Measurements from ENCODE around the gene HSPA9. TPM values are rescaled to one million over a fixed set of nuclear protein-coding genes. Genes with fewer than 3 reads are reported as not detected.

HSPA9 gene
- total RNA-seq, 1 experiment from 2014 or later: 537 TPM

DNA sequence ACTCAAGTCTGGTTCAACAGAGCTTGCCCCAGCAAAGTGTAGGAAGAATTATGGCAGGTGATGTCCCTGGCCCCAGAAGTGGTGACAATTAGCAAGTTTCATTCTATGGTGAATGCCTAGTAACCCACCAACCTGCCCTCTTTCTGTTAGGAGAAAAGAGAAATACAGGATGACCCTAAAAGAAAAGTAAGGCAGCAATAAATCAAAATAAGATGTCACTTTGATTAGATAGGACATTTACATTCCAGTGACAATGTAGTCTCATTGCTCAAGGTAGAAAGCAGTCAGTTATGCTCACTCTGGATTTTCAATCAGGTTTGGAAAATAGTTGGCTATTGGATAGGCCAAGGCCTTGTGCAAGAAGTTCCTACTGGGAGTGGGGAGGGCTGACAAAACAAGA is 5.6 kb upstream of the HSPA9 start:
- CTCF ChIA-PET: no interaction called here
- intact Hi-C loops (cut with micrococcal nuclease; ENCODE audit: unreplicated experiment): no loop called here
- TF ChIP-seq, protein P1, sequence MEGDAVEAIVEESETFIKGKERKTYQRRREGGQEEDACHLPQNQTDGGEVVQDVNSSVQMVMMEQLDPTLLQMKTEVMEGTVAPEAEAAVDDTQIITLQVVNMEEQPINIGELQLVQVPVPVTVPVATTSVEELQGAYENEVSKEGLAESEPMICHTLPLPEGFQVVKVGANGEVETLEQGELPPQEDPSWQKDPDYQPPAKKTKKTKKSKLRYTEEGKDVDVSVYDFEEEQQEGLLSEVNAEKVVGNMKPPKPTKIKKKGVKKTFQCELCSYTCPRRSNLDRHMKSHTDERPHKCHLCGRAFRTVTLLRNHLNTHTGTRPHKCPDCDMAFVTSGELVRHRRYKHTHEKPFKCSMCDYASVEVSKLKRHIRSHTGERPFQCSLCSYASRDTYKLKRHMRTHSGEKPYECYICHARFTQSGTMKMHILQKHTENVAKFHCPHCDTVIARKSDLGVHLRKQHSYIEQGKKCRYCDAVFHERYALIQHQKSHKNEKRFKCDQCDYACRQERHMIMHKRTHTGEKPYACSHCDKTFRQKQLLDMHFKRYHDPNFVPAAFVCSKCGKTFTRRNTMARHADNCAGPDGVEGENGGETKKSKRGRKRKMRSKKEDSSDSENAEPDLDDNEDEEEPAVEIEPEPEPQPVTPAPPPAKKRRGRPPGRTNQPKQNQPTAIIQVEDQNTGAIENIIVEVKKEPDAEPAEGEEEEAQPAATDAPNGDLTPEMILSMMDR (IDR thresholded peaks at IDR 0.05; ENCODE audit: insufficient read depth in 1 of 2, low read depth in 1 of 2, low read length in 1 of 2, severe bottlenecking in 1 of 2, unreplicated experiment in 1 of 2): no peak
- Mint-ChIP-seq H3K27me3 (ENCODE audit: insufficient read depth, unreplicated experiment) (no peaks in the 10 kb centered on the region), H3K4me3 (ENCODE audit: unreplicated experiment) (no peak overlapping the region), H3K27ac (ENCODE audit: unreplicated experiment) (no peak overlapping the region), H3K9me3 (ENCODE audit: unreplicated experiment) (no peaks in the 10 kb centered on the region), H3K4me1 (ENCODE audit: low read depth, unreplicated experiment) (peaks cover 6% of the 10 kb centered on the region), H3K36me3 (ENCODE audit: insufficient read depth, unreplicated experiment) (peaks cover 4% of the 10 kb centered on the region)
- Histone ChIP-seq H3K9me3 (no peaks in the 10 kb centered on the region), H3K27me3 (replicated peaks; ENCODE audit: control insufficient read depth, insufficient read depth, low read length) (no peaks in the 10 kb centered on the region), H3K4me3 (ENCODE audit: low read depth, low read length) (no peak overlapping the region), H3K36me3 (ENCODE audit: control insufficient read depth, insufficient read depth, low read length) (no peaks in the 10 kb centered on the region), H3K4me1 (peaks cover 8% of the 10 kb centered on the region)
- DNase-seq: no peak
- POLR2A ChIA-PET: no interaction called here
- BruUV-seq (replicated peaks): no TSS peak

DNA sequence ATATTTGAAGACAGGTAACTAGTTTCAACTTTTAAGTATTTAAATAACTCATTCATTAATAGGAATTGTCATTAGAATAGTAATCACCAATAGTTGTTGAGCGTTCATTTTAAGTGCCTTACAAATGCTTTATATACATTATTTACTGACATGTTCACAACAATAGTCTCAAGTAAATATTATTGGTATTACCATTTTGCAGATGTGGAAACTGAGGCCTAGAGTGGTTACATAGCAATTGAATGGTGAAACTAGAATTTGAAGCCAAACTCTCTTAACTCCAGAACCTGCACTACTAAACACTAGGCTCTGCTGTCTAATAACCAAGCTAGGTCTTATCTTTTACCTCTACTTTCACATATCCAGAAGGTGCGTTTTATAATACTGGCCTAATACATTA is 4.8 kb upstream of the HSPA9 start:
- ChIA-PET POLR2A (no interaction called here), CTCF (interaction anchor here (0.9 to 1.4 kb wide), 8 partner anchors 12 to 683 kb away, joined by 3 to 8 read pairs (median 4); partner anchors contain the start of gene CTNNA1)
- no peak overlapping the region for H3K27ac Mint-ChIP-seq (ENCODE audit: unreplicated experiment)
- Histone ChIP-seq H3K27me3 (replicated peaks; ENCODE audit: control insufficient read depth, insufficient read depth, low read length) (no peaks in the 10 kb centered on the region), H3K9me3 (no peaks in the 10 kb centered on the region), H3K4me3 (ENCODE audit: low read depth, low read length) (no peak overlapping the region), H3K4me1 (peaks cover 8% of the 10 kb centered on the region), H3K36me3 (ENCODE audit: control insufficient read depth, insufficient read depth, low read length) (no peaks in the 10 kb centered on the region)
- peaks cover 11% of the 10 kb centered on the region for H3K36me3 Mint-ChIP-seq (ENCODE audit: insufficient read depth, unreplicated experiment)
- H3K9me3 Mint-ChIP-seq (ENCODE audit: unreplicated experiment): no peaks in the 10 kb centered on the region
- TF ChIP-seq, protein P1 (IDR thresholded peaks at IDR 0.05; ENCODE audit: insufficient read depth in 1 of 2, low read depth in 1 of 2, low read length in 1 of 2, severe bottlenecking in 1 of 2, unreplicated experiment in 1 of 2): no peak
- no peak overlapping the region for H3K4me3 Mint-ChIP-seq (ENCODE audit: unreplicated experiment)
- peaks cover 6% of the 10 kb centered on the region for H3K4me1 Mint-ChIP-seq (ENCODE audit: low read depth, unreplicated experiment)
- no TSS peak for BruUV-seq (replicated peaks)
- H3K27me3 Mint-ChIP-seq (ENCODE audit: insufficient read depth, unreplicated experiment): no peaks in the 10 kb centered on the region
- no peak for DNase-seq
- intact Hi-C loops (cut with micrococcal nuclease; ENCODE audit: unreplicated experiment): no loop called here

DNA sequence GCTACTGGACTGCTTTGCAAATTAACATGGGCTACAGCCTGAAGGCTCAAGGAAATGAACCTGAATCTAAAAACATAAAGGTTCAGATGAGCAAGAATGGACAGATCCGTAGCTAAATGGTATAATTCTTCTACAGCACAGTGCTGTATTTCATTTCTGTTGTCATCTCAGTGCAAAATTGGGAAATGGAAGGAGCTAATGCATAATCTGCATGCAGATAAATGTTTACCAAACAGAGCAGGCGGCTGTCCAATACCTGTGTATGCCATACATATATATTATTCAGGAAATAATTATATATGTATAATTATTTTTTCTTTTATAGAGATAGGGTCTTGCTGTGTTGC is 4.3 kb upstream of the HSPA9 start:
- ChIA-PET POLR2A (interaction anchor here (0.6 kb wide), 1 partner anchor 15 kb away, joined by 3 read pairs; no protein-coding TSS in a partner anchor), CTCF (interaction anchor here (0.7 to 1.4 kb wide), 11 partner anchors 11 to 683 kb away, joined by 3 to 8 read pairs (median 4); partner anchors contain the start of genes CTNNA1 and KDM3B)
- Mint-ChIP-seq H3K27ac (ENCODE audit: unreplicated experiment) (no peak overlapping the region), H3K4me1 (ENCODE audit: low read depth, unreplicated experiment) (peaks cover 6% of the 10 kb centered on the region), H3K36me3 (ENCODE audit: insufficient read depth, unreplicated experiment) (peaks cover 16% of the 10 kb centered on the region), H3K4me3 (ENCODE audit: unreplicated experiment) (no peak overlapping the region), H3K27me3 (ENCODE audit: insufficient read depth, unreplicated experiment) (no peaks in the 10 kb centered on the region), H3K9me3 (ENCODE audit: unreplicated experiment) (no peaks in the 10 kb centered on the region)
- no peak for DNase-seq
- no peaks in the 10 kb centered on the region for H3K9me3 ChIP-seq
- H3K4me3 ChIP-seq (ENCODE audit: low read depth, low read length): no peak overlapping the region
- H3K36me3 ChIP-seq (ENCODE audit: control insufficient read depth, insufficient read depth, low read length): no peaks in the 10 kb centered on the region
- intact Hi-C loops (cut with micrococcal nuclease; ENCODE audit: unreplicated experiment): loop anchor here (1.0 to 10.0 kb wide), 4 partner anchors 31 to 683 kb away; partner anchors contain the start of gene CTNNA1
- no TSS peak for BruUV-seq (replicated peaks)
- H3K27me3 ChIP-seq (replicated peaks; ENCODE audit: control insufficient read depth, insufficient read depth, low read length): no peaks in the 10 kb centered on the region
- H3K4me1 ChIP-seq: peaks cover 8% of the 10 kb centered on the region
- TF ChIP-seq, protein P1 (IDR thresholded peaks at IDR 0.05; ENCODE audit: insufficient read depth in 1 of 2, low read depth in 1 of 2, low read length in 1 of 2, severe bottlenecking in 1 of 2, unreplicated experiment in 1 of 2): no peak
